ENCODE results near the gene FAM72D.
"Not testable (repeated sequence)": the region's sequence is repeated elsewhere in the genome, so short reads cannot be mapped to it uniquely, and the experiment has no call there.

FAM72D gene

DNA sequence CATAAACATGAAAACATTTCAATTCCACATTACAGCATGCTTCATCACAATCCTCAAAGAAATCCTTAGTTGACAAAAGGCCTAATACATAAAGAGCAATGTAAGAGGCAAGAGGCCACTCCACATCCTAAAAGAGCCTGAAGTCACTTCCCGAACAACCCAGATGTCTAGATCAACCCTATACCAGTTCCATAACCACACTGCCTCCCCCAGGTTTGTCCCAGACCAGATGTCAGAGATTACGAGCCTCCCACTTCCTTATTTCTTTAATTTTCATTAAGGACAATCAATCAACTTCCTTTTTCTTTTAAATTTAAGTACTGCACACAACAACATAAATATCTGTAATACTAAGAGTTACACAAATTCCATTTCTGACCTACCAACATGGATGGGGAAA, 16.0 kb upstream of the FAM72D start:
- H3K4me3 ChIP-seq (ENCODE audit: low read depth, low read length); DNase-seq (ENCODE audit: low read depth): not testable (repeated sequence)

DNA sequence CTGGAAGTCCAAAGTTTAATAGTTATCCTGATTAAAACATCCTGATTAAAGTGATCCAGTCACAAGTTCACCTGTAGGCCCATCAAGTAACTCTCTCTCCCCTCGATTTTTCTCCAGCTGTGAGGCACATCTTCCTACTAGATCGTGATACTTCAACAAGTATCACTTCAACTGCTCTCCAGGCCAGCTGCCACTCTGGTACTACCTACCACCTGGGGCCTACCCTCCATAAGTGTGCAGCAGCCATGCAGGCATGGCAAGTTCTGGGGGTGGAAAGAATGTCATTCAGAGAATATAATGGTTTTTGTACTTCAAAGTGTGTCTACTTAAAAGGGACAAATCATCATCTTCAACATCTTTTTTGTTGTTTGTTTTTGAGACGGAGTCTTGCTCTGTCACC, 15.6 kb upstream of the FAM72D start:
- DNase-seq (ENCODE audit: low read depth); H3K4me3 ChIP-seq (ENCODE audit: low read depth, low read length): not testable (repeated sequence)

DNA sequence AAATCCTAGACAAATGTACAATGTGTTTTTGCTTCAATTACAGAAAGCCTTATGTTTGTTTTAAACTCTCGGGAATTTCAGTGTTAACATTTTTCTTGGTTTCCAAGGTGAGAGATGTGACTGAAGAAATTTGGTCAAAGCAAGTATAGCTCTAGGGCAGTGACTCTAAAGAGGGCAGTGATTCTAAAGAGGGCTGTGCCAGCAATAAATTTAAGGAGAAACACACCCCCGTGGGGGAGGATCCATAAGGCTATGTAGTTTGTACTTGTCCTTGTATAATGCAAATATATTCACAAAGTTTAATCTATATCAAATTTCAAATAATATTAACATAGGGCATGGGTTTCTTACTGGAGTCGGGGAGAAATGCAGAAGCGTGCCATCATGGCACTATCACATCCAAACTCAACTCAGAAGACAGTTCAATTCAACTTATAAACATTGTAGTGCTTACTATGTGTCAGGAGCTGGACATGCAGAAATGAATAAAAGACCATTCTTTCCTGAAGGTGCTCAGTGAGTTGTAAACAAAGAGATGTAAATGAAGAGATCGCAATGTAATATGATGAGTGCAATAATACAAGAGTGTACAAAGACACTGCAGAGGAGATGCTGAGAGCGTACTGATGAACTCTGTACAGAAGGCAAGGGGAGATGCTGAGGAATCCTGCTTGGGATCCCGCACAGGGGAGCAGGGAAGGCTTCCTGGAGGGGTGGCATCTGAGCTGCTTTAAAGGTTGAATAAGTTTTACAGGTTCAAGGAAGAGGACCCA, 13.1 kb upstream of the FAM72D start:
- not testable (repeated sequence) for DNase-seq (ENCODE audit: low read depth)

DNA sequence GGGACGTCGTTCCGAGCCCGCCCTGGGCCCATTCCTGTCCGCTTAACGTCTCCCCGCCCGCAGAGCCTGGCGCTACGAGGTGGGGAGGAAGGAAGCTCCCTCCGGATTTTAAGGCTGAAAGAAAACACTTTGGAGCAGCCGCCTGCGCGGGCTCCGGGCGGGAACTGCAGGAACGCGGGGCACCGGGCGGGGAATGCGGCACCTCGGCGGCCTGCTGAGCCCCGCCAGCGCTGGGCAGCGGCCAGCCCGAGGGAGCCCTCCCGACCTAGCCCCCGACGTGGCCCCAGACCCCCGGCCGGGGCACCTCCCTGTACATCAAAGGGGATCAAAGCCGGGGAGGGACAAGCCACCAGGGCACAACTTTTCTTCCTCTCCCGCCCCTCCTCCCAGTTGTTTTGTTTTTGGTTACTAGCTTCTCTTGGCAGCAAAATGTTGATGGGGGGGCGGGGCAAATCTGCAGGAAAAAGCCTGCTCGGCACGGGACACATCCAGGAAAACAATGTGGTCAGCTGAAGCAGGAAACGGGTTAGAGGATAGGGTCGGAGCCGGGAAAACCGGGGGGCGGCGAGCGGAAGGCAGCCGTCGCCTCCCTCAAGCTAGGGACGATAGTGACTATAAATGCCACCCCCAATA, 2.1 kb upstream of the FAM72D start:
- peak overlapping the region; percentile 45 for H3K4me3 ChIP-seq (ENCODE audit: low read depth, low read length)
- DNase-seq (ENCODE audit: low read depth) = not testable (repeated sequence)

More for the DNA sequence above, 13.1 kb upstream of the FAM72D start:
- H3K4me3 ChIP-seq (ENCODE audit: low read depth, low read length) = not testable (repeated sequence)

DNA sequence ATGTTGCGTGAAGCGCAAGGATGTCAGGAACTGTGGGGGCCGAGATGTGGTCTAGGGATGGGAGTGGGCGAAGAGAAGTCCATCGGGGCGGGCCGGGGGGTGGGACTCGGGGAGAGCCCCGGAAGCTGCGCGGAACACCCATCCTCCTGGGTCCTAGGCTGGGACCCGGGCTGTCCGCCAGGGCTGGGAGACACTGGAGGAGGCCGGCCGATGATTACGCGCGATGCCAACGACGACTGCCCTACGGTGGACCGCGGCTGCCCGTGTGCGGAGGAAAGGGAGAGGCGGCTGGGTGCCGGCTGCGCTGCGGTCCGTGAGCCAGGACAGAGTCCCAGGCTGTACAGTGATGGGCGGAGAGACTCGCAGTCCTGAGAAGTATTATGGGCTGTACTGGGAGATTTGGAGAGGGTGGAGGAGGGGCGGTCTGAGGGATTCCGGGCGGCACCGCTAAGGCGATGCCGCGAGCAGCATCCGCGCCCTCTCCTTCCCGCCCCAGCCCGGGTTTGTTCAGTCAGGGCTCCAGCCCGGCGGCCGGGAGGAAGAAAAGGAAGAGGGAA, 1.0 kb upstream of the FAM72D start:
- not testable (repeated sequence) for DNase-seq (ENCODE audit: low read depth)
- peak overlapping the region; percentile 43 for H3K4me3 ChIP-seq (ENCODE audit: low read depth, low read length)

DNA sequence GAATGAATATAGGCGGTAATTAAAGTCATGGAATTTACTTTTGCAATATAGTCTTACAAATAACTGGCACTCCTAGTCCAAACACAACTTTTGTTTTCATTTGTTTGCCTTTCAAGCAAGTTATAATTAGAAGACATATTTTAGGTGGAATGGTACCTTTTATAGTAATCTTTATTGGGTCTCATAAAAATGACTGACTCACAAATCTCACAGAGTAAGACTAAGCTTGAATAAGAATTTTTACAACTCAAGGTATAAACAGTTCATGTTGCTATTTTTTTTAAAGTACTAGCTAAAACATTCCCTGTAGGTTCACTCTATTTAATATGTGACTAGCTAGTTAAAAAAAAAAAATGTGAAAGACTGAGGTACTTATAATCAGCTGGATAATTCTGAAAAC, 6.0 kb downstream of the FAM72D start:
- H3K4me3 ChIP-seq (ENCODE audit: low read depth, low read length); DNase-seq (ENCODE audit: low read depth): not testable (repeated sequence)

DNA sequence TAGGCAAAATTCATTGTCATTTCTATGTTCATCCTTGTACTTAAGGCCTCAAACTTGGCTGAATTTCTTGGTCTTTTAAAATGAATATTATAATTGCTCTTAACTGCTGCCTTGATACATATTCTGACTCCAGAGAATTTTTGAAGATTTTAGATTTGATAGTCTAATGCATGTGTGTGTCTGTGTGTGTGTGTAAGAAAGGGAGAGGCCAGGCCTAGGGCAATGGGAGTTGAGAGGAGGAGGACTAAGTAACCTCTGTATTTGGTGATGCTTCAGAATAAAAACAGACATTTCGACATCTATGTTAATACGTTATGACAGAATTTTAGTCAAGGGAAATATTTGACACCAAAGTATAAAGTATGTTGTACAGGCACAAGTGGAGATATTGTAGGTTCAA, 7.5 kb downstream of the FAM72D start:
- H3K4me3 ChIP-seq (ENCODE audit: low read depth, low read length) = not testable (repeated sequence)

DNA sequence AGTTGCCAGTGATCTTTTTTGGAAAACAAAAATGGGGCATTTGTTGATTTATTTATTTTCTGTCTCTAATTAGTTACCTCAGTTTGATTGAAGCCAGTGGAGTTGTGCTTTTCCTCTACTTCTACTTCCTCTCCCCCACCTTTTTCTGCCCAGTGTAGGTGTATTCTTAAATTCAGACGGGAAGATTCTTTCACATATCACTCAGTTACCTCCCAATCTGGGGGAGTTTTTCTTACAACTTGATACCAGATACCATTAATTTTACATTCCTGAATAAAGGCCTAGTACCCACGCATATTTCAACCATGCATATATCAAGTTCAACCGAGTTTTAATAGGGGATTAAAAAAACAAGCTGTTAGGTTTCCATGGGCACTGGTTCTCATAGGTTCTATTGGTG, 15.9 kb downstream of the FAM72D start:
- H3K4me3 ChIP-seq (ENCODE audit: low read depth, low read length); DNase-seq (ENCODE audit: low read depth): not testable (repeated sequence)

More for the DNA sequence above, 7.5 kb downstream of the FAM72D start:
- DNase-seq (ENCODE audit: low read depth) = not testable (repeated sequence)

DNA sequence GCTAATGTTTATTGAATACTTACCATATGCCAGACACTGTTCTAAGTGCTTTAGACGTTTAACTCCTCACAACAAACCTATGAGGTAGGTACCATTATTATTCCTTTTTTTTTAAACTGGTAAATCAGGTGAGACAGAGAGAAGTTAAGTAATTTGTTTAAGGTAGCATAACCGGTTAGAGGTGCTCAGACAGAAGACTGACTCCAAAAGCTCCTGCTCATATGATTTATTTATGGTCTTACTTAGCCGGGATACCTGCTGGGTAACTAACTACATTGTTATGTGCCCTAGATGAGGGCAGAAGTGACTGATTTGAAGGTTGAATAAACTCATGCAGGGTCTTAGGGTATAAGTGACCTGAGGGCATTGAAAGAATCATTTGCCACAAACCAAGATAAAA, 16.9 kb downstream of the FAM72D start:
- not testable (repeated sequence) for H3K4me3 ChIP-seq (ENCODE audit: low read depth, low read length); DNase-seq (ENCODE audit: low read depth)

DNA sequence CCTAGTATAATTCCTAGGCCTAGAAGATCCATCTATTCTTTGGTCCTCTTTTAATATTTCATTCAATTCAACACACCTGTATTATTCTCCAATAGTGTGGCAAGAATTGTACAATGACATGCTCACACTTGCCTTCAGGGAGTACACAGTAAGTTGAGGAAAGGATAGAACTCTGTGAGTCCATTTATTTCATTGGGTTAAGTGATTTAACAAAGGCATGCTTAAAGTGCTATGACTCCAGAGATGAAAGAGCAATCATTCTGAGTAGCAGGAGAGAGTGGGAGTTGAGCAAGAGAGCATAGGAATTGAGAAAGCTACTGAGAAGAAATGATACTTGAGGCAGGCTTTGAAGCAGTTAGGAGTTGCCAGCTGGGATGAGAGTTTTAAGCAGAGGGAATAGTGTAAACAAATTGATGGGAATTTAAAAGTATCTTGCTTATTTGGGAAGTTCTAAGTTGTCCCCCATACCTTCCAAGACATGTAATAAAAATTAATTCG, 18.8 kb downstream of the FAM72D start:
- DNase-seq (ENCODE audit: low read depth) = not testable (repeated sequence)

DNA sequence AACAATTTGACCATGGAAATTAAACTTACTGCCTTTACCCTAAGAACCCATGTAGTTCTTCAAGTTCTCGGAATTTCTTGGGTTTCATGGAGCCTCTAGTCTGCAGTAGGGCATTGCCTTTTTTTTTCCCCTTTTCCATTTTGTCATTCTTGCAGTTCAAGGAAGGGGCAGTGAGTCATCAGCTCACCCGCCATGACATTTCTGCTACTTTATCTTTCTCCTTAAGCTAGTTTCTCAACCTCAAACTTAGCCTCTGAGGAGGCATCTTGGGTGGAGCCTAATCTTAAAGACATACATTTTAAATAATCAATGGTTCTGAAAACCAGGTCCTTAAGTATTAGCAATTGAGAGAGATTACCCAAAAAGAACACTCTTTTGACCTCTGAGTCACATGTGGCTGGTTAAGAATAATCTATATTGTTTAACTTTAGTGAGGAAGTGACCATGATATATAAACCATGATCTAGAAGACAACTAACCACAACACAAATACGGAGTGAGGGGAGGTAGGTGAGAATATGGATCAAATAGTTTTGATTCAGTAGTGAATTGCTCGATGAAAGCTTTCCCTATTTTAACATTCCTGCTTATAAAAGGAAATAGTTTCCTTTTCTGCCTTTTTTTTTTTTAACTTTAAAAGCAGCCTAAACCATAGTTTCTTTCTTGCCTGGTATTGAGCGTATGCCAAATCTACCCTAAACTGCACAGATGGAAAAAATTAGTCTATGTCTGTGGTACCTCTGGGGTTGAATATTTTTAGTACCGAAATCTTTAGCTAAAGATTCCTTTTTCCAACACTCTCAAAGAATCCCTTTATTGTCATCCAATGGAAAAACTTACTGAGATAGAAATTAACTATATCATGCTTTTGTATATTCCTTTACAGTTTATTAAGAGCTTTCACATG, 20.1 kb downstream of the FAM72D start:
- H3K4me3 ChIP-seq (ENCODE audit: low read depth, low read length) = not testable (repeated sequence)

More for the DNA sequence above, 18.8 kb downstream of the FAM72D start:
- H3K4me3 ChIP-seq (ENCODE audit: low read depth, low read length) = not testable (repeated sequence)

DNA sequence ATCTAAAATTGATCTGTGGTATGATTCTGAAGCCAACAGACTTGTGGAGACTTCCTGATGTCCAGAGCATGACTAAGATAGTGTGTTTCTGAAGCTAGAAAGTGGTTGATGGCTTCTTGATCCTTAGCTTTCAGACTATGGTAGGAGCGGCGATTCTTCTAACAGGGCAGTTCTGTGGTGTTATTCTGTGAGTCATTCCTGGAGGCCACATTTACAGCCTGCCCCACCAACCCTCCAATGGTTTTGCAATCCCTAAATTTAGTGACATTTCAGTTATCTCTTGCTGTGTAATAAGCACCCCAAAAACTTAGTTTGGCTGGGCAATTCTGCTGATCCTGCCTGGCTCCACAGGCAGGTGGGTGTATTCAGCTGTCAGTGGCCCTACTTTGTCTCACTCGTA, 24.1 kb downstream of the FAM72D start:
- DNase-seq (ENCODE audit: low read depth); H3K4me3 ChIP-seq (ENCODE audit: low read depth, low read length): not testable (repeated sequence)

More for the DNA sequence above, 20.1 kb downstream of the FAM72D start:
- not testable (repeated sequence) for DNase-seq (ENCODE audit: low read depth)

DNA sequence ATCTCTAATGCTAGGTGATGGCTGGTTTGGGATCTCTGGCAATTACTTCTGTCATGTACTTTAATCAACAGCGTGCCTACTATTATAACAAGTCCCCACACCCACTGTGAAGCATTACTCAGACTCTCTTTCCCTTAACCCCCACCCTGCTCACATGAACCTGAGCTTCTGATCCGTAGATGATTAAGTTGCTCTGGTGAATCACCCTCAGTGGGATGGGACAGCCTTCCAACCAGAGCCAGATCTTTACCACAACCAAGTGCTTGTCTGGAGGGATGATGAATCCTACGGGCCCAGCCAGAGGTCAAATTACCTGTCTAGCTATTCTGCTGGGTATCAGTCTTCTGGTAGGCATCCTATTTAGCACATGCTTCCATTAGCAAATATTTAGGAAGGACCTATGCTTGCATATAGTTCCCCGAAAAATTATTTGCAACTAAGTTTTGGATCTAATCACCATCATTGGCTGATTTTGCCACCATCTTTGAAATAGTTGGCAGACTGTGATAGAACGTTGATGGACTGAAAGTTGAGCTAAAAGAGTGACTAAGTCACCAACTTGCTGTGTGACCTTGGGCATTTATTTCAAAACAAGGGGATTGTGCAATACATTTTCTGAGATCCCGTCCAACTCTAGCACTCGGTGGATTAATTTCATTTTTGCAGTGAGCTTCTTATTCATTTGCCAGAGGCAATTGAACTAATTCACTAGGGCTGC, 26.7 kb downstream of the FAM72D start:
- not testable (repeated sequence) for H3K4me3 ChIP-seq (ENCODE audit: low read depth, low read length)

DNA sequence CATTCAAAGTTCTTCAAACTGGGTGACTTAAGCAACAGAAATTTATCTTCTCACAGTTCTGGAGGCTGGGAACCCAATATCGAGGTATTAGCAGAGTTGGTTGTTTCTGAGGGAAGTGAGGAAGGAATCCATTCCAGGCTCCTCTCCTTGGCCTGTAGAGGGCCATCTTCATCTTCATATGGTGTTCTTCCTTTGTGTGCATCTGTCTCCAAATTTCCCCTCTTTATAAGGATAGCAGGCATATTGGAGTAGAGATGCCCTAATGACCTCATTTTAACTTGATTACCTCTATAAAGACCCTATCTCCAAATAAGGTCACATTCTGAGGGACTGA, 27.3 kb downstream of the FAM72D start:
- not testable (repeated sequence) for DNase-seq (ENCODE audit: low read depth); H3K4me3 ChIP-seq (ENCODE audit: low read depth, low read length)

More for the DNA sequence above, 26.7 kb downstream of the FAM72D start:
- not testable (repeated sequence) for DNase-seq (ENCODE audit: low read depth)

DNA sequence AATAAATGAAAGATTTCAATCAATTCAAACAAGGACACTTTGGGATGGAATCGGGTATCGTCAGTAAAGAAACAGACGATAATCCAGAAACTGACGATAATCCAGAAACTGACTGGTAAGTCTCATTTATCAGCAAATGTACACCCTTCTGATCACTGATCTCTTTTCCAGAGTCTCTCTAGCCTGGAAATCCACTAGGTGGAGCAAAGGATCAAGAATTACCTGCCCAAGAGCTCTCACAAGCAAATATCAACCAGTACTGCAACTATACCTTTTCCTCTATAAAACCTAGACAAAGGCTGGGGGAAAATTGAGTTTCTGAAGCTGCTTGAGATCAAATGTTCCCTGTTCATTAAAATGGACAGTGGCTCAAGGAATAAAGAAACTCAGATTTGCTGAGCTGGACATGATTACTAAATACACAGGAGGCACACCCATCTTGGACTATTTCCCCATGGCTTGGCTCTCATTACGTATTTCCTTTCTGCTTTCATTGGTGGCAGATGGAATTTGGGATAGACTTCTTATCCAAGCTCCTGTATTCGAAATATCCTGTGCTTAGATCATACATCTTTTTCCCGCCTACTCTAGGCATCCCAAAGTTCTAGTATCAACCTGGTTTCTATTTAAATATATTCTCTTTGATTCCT, 28.3 kb downstream of the FAM72D start:
- DNase-seq (ENCODE audit: low read depth); H3K4me3 ChIP-seq (ENCODE audit: low read depth, low read length): not testable (repeated sequence)

DNA sequence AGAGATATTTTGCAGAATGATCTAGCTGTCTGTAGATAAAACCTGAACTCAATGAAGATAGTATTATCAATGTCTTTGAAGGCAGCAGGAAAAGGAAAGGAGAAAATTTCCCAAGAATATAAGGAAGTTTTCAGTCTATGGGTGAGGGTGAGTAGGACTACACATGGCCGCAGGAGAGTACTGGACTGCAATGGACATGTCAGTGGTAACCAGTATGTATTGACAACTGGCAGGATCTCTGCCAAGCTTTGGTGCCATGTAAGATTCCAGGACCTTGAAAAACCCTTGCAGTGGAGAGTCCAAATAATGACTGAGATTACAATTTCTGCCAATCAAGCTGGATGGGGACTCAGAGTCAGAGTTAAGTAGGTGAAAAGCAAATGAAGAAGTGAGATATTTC, 29.3 kb downstream of the FAM72D start:
- DNase-seq (ENCODE audit: low read depth); H3K4me3 ChIP-seq (ENCODE audit: low read depth, low read length): not testable (repeated sequence)

DNA sequence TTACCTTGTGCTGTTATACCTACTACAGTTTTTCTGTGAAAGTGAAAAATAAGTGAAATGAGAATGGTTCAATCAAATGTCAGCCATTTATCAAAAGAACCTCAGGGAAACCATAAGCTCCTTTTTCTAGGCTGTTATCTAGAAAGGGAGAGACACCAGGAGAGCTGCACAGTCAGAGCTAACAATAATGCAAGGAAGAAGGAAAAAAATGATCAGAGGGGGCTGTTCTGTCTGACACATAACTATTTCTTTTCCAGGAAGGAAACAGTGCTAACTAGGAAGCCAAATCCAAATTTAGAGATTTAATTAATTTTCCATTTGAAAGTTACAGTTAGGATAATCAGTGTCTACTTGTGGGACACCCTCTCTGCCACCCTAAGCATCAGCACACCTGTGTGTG, 31.4 kb downstream of the FAM72D start:
- not testable (repeated sequence) for H3K4me3 ChIP-seq (ENCODE audit: low read depth, low read length); DNase-seq (ENCODE audit: low read depth)
